Measurements from ENCODE around the gene ZNF215.
"Not testable (repeated sequence)": the region's sequence is repeated elsewhere in the genome, so short reads cannot be mapped to it uniquely, and the experiment has no call there.

The ZNF215 gene

GRCh38 chr11:6943131-6943530, 16.9 kb downstream of the ZNF215 start:
- no peak for DNase-seq

GRCh38 chr11:6954248-6954647, 28.0 kb downstream of the ZNF215 start:
- not testable (repeated sequence) for DNase-seq

GRCh38 chr11:6962141-6962540, 35.9 kb downstream of the ZNF215 start:
- no peak for DNase-seq

DNA sequence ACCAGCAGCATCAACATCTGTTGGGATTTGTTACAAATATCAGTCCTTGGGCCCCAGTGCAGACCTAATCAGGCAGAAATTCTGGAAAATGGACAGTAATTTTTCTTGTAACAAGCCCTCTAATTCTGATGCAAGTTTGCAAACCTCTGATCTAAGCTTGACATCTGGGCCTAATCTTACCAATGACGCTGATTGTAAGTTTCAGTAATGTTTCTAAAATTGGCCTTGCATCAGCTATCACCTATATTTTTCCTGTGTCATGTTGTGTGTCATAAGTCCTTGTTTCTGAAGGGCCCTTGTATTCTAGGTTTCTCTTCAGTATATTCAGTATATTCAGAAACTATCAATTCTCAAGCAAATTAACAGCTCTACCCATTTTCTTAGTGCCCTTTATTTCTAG, 36.4 kb downstream of the ZNF215 start:
- DNase-seq = no peak

GRCh38 chr11:6968816-6969215, 42.6 kb downstream of the ZNF215 start:
- DNase-seq = no peak

GRCh38 chr11:6969854-6970253, 43.6 kb downstream of the ZNF215 start:
- not testable (repeated sequence) for DNase-seq

GRCh38 chr11:6979365-6979764, 53.1 kb downstream of the ZNF215 start:
- DNase-seq = no peak

- no peak for DNase-seq
Observed at GRCh38 chr11:6986487-6986886, 60.3 kb downstream of the ZNF215 start.

DNA sequence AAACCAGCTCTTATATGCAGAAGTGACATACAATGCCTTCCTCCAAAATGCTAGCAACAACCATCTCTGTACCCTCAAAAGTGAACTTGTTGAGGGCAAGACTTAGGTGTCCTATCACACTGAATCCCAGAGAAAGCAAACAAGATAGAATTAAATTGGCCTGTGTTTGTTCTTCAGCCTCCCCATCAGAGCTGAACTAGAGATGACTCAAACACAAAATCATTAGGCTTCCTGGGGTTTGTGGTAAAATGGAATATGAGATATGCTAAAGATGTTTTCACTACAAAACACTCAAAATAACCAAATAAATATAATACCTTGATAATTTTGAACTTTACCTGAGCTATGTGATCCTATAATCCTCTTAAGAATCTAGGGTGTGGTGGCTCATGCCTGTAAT, 62.3 kb downstream of the ZNF215 start:
- DNase-seq = no peak

DNA sequence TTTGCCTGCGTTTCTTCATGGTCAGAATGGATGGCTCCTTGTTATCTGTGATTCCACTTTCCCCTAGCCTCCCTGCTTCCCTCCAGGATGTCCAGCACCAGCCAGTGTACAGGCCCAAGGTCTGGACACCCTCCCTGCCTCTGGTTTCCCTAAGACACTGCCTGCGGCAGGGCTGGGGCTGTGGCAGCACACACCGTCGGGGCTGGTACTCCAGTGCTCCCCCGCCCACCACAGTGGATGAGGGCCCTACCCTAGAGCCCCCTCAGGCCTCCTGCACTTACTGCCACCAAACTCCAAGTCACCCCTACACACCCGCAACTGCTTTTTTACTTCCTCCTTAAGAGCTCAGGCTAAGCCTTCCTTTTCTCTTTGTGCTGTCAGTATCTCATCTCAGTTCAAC, 65.0 kb downstream of the ZNF215 start:
- no peak for DNase-seq

DNA sequence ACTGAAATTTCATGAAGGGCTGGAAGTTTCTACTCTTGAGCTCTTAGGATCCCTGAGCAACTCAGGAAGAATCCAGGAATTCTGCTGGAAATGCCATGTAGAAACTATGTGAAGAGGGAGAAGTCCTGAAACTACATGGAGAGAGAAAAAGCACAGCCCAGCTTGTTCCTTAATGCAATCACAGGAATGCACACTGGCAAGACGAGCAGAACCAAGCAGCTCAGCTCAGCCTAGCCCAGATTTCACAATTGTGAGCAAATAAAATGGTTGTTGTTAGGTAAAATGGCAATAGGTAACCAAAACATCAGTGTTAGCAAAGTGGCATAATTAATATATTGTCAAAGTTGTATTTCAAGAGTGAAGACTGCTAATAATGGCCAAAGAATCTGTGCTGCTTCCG, 65.8 kb downstream of the ZNF215 start:
- DNase-seq = no peak

DNA sequence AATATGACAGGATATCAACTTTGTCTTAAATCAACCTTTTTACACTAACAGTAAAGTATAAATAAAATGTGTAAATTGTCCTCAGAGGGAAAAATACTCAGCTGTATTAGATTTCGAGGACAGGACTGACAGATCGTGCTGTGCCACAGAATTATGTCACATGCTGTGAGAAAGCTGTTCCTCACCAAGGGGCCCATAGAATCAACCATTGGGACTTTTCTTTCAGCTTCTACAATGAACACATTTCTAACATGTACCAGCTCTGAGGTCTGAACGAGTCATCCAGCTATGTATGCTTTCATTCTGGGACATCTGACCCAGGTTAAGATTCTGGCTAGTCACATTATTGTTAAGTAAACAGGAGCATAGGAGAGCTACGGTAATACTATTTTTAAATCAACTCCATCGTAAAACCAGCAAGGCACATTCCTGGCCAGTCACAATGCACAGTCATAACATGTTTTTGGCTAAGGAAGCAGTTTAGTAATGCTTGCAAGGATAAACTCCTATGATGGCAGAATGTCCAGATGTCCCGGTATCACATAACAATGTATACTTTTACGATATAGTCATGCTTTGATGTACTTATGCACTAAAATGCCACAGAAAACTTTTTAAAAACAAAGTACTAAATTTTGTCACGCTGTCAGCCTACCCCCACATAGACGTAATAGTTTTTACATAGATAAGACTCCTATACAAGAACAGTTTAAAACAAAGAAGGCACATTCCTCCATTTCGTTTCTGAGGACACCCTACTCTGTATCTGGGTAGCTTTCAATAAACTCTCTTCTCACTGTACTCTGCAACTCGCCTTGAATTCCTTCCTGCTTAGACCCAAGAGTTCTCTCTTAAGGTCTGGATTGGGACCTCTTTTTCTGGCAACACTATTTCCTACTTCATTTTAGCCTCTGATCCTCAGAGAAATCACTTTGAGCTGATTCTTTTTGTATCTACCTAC, 66.5 kb downstream of the ZNF215 start:
- no peak for DNase-seq

- no peak for DNase-seq
Observed at GRCh38 chr11:6995703-6996102, 69.5 kb downstream of the ZNF215 start.

- DNase-seq = no peak
Observed at GRCh38 chr11:7004482-7004881, 78.3 kb downstream of the ZNF215 start.

Measured in DMS79 (cell line).